Nucleus accumbens (tissue), 56 donors: Measurements from ENCODE around the gene DRG2.
A peak's percentile ranks its signal among the peaks of the same experiment; 100 is the strongest.

Experiments
- DNase-seq, 56 donors: peaks; one replicate each; lab custom pipeline; 2025; lab: John Stamatoyannopoulos, UW

DRG2 gene, protein sequence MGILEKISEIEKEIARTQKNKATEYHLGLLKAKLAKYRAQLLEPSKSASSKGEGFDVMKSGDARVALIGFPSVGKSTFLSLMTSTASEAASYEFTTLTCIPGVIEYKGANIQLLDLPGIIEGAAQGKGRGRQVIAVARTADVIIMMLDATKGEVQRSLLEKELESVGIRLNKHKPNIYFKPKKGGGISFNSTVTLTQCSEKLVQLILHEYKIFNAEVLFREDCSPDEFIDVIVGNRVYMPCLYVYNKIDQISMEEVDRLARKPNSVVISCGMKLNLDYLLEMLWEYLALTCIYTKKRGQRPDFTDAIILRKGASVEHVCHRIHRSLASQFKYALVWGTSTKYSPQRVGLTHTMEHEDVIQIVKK

DNA sequence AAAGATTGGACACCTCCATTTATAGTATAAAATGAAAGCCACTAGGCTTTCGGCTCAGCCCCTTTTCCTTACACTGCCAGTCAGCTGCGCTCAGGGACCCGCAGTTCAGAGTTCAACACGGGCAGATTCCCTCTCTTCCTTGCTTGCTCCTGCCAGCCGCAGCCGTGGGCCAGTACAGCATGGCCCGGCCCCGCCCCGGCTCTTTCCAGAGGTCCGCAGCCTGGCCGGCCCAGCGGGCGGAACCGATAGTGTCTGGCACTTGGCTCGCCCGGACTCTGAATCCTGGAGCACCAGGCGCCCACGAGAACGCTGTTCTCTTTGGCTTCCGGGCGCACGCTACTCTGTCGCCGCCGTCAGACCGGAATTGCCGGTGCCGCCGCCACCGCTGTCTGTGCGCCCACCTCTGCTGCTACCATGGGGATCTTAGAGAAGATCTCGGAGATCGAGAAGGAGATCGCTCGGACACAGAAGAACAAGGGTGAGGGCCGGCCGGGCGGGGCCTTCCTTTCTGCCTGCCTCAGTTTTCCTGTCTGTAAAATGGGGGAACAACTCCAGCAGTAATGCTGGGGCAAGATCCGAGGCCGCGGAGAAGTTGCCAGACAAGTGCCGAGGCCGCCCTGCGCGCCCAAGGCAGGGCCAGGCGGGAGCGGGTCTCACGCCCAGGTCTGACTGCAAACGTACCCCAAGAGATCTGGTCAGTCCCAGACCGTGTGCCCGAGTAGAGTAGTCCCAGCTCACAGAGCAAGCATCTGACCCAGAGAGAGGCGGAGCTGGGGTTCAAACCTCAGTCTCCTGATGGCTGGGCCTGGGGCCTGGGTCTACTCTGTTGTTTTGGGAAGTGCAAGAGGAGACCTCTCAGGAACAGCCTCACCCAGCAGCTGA, at the start of gene DRG2:
Gene DRG2 (plus strand): TSS at position 339 of the 882 bp plus-strand sequence. CDS start 76 bp downstream, at position 415.
- peak; percentile 32 to 93 (median 82) for DNase-seq

DNA sequence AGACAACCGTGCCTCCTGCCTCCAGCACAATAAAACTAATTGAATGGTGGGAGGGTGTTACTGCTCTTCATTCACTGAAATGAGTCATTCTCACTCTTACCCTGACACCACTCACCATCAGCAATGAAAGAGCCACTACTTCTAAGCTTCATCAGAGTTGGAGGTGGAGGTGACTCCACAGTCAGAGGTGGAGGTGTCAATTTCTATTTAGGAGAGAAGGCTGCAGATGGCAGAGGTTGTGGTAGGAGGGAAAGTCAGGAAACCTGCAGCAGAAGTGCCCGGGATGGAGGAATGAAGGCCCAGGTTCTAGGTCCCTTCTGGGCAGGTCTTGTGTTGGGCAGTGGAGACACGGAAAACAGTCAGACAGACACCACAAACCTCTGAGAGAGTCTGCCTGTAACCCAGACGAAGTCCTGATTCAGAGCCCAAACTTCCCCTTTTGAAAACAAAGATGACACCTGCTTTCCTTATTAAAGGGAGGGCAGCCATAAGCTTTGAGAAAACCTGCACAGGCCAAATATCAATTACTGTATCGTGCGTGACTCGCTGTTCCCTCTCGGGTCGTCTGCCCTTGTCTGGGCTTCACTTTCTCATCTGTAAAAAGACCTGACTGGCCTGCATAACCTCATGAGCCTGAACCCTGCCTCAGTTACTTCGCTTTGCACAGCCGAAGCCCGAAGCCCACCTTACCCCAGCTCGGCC, 49.4 kb upstream of the DRG2 start:
- peak in 2 of 56 donors; percentile 15 to 34 for DNase-seq

DNA sequence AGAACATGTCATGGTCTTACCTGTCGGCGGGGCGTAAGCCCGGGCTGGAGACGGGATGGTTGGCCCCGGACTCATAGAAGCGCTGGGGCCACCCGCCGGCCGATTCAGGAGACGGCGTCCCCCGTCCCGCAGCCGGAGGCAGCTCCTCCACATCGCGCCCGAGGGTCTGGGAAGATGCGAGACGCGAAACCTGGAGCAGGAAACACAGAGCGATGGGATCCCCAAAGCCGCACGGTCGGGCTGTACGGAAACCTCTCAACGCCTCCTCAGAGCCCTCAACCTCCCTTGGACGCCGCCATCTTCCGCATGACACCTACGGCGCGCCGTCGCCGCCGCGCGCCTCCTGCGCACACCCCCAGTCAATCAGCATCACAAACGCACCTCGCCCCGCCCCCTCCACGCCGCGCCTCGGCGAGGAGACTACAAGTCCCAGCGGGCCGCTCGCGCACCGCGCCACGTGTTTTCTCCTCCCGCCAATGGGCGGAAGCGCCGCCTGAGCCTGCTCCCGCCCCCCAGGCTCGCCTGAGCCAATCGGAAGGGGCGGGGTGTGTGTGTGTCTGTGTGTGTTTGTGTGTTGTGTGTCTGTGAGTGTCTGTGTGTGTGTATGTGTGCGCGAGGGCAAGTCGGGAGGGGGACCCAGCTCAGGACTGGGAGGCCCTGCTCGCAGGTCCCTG, 48.8 kb upstream of the DRG2 start, which contains the start of the genes ATPAF2 and GID4:
Gene ATPAF2 (minus strand): TSS at position 308 of the 674 bp plus-strand sequence. CDS start 155 bp downstream, at position 153.
Gene GID4 (plus strand): TSS at position 548 of the 674 bp plus-strand sequence. CDS start 57 bp downstream, at position 605.
- peak; percentile 82 to 100 (median 98) for DNase-seq

DNA sequence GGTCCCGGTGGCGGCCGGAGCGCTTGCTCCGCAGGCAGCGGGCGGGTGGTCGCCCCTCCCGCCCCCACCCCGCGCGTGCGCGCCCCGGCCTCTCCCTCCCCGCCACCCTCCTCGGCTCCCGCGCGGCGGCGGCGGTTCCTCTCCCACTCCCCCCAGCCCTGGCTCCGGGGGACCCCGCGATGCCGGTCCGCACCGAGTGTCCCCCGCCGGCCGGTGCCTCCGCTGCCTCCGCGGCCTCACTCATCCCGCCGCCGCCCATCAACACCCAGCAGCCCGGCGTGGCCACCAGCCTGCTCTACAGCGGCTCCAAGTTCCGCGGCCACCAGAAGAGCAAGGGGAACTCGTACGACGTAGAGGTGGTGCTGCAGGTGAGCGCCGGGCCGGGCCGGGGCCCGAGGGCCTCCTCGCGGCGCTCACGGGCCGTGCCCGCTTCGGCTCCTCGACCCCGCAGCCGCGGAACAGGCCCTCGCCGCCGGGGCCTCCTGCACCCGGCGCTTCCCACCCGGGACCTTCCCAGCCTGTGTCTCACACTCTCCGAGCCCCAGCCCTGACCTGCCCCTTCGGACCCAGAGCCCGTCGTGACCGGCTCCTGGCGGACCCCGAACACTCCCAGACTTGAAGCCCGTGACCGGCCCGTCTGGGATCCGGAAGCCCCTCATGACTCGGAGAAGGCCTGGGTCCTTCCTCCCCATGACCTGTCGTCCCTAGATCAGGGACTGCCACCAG, 48.0 kb upstream of the DRG2 start:
- peak in 5 of 56 donors; percentile 37 to 87 (median 59) for DNase-seq

DNA sequence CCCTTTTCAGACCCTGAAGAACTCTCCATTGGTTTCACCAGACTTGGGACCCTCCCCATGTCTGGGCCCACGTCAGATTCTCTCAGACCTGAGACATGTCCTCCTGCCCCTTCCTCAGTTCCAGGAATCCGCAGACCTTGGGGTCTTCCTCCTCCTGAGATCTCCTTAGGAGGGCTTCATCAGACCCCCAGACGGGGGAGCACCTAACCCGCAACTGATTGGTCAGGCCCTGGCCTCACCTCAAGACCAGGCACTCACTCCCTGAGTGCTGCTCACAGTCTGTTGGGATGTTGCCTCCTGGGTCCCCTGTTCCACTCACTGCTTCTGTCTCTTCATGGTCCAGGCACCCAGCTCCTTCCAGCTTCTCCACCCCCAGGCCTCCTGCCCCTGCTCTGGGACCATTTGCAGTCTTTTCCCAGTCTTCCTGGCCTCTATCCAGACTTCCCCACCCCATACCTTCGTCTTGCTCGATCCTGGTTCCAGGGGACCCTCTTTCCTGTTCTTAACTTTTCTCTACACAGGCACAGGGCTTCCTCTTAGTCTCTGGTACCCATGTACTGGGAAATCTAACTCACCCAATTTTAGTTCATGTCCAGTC, 47.4 kb upstream of the DRG2 start:
- no peak for DNase-seq

DNA sequence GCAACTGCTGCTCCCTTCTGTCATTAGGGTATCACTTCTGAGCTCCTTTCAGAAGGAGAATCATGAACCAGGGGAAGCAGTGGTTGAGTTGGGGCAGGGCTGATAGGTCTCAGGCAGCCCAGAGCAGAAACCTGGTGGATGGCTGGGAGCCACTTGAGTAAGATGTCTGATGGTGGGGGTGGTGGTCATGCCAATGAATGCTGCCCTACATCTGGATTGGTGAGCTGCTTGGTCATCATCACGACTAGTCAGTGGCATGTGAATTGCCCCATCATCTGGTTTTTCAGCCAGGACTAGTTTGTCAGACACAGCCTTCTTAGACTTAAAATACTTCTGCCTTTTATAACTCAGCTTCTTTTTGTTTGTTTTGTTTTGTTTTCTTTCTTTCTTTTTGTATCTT, 46.0 kb upstream of the DRG2 start:
- peak in 1 of 56 donors; percentile 13 for DNase-seq

DNA sequence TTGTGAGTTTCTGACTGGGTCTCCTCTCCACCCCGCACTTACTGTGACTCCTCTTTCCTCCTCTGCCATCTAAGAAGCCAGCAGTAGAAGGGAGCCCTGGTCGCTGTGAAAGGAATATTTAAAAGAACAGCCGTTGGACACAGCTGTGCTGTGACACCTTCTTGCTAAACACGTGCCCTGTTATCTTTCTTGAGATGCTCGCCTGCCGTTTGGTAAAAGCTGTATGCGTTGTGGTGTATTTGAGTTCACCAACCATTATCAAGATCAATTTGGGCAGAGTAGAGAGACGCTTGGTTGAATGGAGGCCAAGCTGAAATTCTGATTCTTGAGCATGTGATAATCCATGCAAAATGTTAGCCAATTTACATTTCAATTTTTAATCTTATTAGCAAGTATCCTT, 44.8 kb upstream of the DRG2 start:
- DNase-seq, result no peak

DNA sequence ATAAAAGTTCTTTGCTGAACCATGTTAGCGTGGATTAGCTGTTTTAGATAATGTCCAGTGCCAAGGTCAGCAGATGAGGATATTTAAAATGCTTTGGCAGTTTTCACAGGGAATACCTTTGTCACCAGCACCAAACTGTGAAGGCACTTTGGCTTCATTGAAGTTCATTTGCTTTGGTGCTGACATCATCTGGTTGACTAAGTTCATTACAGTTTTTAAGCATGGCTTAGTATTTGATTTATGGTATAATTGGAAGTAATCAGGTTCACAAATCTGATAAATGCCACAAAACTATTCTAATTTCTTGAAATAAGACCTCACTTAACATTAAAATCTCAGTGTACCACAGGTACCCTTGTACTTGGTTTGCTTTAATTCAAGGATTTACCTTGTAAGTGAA, 44.3 kb upstream of the DRG2 start:
- DNase-seq, result no peak

DNA sequence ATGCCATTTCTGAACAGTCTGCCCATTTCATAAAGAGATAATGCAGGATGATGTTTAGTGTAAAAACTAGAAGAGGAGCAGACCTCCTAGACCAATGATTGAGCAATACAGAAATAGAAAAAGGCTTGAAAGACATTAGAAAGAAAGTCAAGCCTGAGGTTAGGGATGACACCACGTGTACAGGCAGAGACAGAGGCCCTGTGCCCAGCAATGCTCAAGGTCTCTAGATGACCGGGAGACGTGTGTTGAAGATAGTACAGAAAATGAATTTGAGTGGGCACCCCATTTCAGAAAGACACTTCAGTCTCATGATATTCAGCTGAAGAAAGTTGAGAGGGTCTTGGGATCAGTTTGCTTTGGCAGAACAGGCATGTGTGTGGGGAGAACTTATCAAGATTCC, 43.1 kb upstream of the DRG2 start:
- DNase-seq, result no peak

DNA sequence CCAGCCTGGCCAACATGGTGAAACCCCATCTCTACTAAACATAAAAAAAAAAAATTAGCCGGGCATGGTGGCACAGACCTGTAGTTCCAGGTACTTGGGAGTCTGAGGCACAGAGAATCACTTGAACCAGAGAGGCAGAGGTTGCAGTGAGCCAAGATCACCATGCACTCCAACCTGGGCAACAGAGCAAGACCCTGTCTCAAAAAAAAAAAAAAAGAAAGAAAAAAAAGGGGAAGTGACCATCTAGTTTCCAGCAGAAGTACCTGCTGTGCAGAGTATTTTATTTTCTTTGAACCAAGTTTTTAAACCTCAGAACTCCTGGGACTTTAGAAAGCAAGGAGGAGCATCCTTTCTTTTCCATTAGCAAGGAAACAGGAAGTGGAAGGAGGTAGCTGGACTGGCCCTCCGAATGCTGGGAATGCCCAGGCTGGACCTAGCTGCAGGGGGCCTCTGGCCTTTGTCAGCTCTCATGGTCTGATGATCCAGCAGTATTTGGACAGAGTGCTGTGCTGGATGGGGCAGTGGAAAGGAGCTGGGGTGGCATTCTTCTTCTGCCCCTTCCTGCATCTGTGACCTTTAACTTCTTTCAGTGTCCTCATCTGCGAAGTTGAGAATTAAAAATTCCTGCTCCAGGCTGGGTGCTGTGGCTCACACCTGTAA, 41.9 kb upstream of the DRG2 start:
- DNase-seq, result no peak

DNA sequence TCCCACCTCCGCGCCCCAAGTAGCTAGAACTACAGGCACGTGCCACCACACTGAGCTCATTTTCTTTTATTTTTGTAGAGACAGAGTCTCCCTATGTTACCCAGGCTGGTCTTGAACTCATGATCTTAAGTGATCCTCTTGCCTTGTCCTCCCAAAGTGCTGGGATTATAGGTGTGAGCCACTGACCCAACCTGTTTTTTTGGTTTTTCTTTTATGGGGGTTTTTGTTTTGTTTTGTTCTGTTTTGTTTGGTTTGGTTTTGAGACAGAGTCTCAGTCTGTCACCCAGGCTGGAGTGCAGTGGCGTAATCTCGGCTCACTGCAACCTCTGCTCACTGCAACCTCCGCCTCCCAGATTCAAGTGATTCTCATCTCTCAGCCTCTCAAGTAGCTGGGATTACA, 32.2 kb upstream of the DRG2 start:
- no peak for DNase-seq

DNA sequence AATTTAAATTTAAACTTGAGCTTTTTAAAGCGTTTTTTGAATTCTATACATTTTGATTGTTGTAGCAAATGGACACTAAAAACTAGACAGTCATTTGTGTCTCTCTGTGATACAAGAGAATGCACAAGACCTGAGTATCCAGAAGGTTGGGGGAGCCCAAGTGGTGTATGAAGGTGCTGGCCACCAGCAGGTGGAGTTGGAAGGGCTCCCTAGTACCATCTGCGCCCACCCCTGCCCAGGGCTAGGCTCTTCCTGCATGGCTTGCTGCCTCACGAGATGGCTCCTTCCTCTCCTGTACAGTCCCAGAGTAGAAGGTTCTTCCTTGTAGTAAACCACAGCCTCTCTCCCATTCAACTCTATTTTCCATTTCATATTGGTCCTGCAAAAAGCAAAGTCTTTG, 31.5 kb upstream of the DRG2 start:
- no peak for DNase-seq

DNA sequence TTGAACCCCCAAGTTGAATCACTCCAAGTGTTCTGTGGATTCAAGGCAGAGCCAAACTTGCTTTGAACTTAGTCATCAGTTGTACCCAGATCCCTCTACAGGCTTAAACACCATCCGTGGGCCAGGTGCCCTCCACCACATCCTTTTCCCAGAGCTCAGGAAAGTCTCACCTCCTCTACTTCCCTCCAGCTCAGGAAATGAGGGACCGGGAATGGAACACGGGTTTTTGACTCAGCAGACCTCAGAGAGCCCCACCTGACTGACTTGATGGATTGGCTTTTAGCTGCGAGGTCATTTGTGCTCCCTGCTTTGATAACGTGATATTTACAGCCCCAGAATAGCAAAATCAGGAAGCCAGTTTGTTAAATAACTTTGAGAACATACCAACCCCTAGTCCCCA, 28.5 kb upstream of the DRG2 start:
- no peak for DNase-seq

DNA sequence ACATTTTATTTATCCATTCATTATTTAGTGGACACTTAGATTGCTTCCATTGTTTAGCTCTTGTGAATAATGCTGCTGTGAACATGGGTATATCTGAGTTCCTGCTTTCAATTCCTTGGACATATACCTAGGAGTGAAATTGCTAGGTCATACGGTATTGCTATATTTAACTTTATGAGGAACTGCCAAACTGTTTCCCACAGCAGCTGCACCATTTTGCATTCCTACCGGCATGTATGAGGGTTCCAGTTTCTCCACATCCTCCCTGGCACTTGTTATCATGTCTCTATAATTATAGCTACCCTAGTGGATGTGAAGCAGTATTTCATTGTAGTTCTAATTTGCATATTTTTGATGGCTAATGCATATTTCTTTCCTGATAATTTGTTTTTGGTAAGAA, 23.7 kb upstream of the DRG2 start:
- no peak for DNase-seq

DNA sequence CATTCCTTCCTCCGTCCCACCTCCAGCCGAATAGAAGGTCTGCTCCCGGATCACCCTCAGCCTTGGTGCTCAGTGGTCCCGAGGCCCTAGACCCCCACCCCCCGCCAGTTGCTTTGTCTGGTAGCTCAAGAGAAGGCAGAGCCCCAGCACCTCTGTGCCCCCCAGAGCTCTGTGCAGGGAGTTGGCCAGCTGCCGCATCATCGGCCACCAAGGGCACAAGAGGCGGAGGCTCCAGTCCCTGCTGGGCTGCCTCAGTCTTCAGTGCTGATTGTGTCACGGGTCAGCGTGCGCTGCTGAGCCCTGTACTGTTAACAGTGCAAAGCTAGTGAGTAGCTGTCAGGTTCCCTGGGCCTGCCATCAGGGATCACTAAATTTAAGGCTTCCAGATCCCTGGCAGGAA, 22.2 kb upstream of the DRG2 start:
- DNase-seq, result no peak

DNA sequence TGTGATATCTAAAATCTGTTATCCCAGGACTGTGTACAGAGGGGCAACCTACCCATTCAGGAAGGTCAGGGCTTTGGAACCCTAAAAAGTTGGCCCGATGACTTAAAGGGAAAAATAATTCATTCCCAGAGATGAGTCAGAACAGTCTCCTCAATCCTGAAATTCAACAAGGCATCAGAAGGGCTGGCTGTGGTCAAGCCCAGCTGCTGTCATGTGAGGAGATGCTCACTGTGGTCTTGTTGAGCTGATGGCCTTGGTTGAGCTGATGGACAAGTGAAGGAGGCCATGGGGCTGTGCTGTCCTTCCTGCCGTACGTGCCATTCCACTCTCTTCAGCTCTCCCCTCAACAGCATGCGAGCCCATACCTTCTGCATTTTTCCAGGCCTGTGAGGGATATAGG, 20.9 kb upstream of the DRG2 start:
- no peak for DNase-seq

DNA sequence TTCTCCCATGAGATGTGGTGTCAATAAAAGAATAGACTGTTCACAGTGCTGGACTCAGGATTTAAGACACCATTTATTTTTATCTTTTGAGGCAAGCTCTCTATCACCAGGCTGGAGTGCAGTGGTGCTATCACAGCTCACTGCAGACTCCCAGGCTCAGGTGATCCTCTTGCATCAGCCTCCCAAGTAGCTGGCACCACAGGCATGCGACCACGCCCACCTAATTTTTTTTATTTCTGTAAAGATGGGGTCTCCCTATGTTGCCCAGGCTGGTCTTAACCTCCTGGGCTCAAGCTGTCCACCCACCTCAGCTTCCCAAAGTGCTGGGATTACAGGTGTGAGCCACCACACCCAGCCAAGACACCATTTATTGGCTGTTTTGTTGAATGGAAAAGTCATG, 18.6 kb upstream of the DRG2 start:
- DNase-seq, result no peak

DNA sequence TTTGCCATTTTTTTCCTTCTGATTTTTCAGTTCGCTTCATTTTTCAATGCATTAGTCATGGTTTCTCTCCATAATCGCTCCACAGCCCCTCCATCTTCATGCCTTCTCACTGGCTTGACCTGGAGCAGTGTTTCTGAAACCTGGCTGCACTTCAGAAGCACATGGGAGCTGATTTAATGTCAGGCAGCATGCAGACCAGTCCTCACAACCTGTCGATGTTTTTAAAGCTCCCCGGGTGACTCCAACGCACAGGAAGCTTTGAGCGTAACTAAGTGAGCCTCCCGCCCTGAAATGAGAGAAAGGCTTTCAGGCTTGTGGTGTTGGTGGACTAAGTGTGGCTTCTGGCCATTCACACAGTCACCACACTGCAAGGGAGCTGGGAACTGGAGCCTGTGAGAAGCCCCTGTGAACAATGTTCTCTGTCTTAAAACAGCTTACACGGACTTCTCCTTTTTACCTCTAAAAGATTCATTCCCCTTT, 16.8 kb upstream of the DRG2 start:
- no peak for DNase-seq
